Smooth muscle cell (in vitro differentiated cells): Measurements from ENCODE around the gene SMCHD1. TPM values are rescaled to one million over a fixed set of nuclear protein-coding genes. Genes with fewer than 3 reads are reported as not detected.

Experiments used
- DNase-seq: peaks from one replicate; lab custom pipeline; 2025; ENCODE audit not compliant: unreplicated experiment; lab: John Stamatoyannopoulos, UW
- H2AFZ ChIP-seq: fragments of 200-600 bp; sonication (generic); 2 replicates; pipeline ENCODE4 v1.6.0; 2016; ENCODE audit warnings: antibody characterized with exemption, low read depth, mild to moderate bottlenecking
- H3F3A ChIP-seq: fragments of 200-600 bp; sonication (generic); 2 replicates; pipeline ENCODE4 v1.6.0; 2017; ENCODE audit warnings: antibody characterized with exemption, low read depth
- H3K27ac ChIP-seq: fragments of 200-600 bp; sonication (generic); 2 replicates; pipeline ENCODE4 v1.5.1; 2016; ENCODE audit warnings: low read depth, mild to moderate bottlenecking
- H3K27me3 ChIP-seq: fragments of 200-600 bp; sonication (generic); 2 replicates; pipeline ENCODE4 v1.6.1; 2016; ENCODE audit warnings: low read depth, mild to moderate bottlenecking
- H3K36me3 ChIP-seq: fragments of 200-600 bp; sonication (generic); 2 replicates; pipeline ENCODE4 v1.5.1; 2016; ENCODE audit warnings: low read depth
- H3K4me1 ChIP-seq: fragments of 200-600 bp; sonication (generic); 2 replicates; pipeline ENCODE4 v1.5.1; 2016; ENCODE audit warnings: low read depth
- H3K4me2 ChIP-seq: fragments of 200-600 bp; sonication (generic); 2 replicates; pipeline ENCODE4 v1.6.0; 2016; ENCODE audit warnings: mild to moderate bottlenecking
- H3K4me3 ChIP-seq: fragments of 200-600 bp; sonication (generic); 2 replicates; pipeline ENCODE4 v1.5.1; 2016; ENCODE audit warnings: mild to moderate bottlenecking
- H3K79me2 ChIP-seq: fragments of 200-600 bp; sonication (generic); 2 replicates; pipeline ENCODE4 v1.6.0; 2016; ENCODE audit warnings: low read depth, mild to moderate bottlenecking
- H3K9ac ChIP-seq: fragments of 200-600 bp; sonication (generic); 2 replicates; pipeline ENCODE4 v1.6.0; 2016; ENCODE audit warnings: low read depth
- H3K9me3 ChIP-seq: fragments of 200-600 bp; sonication (generic); replicated peaks from 2 replicates; pipeline ENCODE4 v1.5.1; 2016; ENCODE audit warnings: low read depth
- H4K20me1 ChIP-seq: fragments of 200-600 bp; sonication (generic); 2 replicates; pipeline ENCODE4 v1.6.0; 2016; ENCODE audit warnings: low read depth
- WGBS: methylation state at CpG from one replicate; pipeline ENCODE4 v1.1.7; 2016; ENCODE audit warnings: low lambda C conversion rate; 5-methylcytosine and 5-hydroxymethylcytosine counted together
- polyA plus RNA-seq: library from polyadenylated mRNA; unstranded; fragments of >200 nt; fragmentation: Nextera tagmentation; extraction: Ambion mirVana; gene quantifications from 2 replicates; pipeline ENCODE4 v1.2.1, GENCODE V29; 2016
- total RNA-seq: library from RNA; depleted of rRNA; stranded (reverse); fragments of >200 nt; gene quantifications from 2 replicates; pipeline ENCODE4 v1.2.3, GENCODE V29; 2014
- TF ChIP-seq, protein P1 (sequence below): fragments of 200-600 bp; sonication (generic); IDR thresholded peaks from 2 replicates; pipeline ENCODE4 v1.5.1; 2017; ENCODE audit warnings: borderline replicate concordance, mild to moderate bottlenecking, antibody characterized with exemption; ENCODE audit not compliant: insufficient read depth, poor library complexity, severe bottlenecking

Gene SMCHD1
- total and polyA plus RNA-seq, 2 experiments from 2014 or later: 5.9 to 46.3 TPM

DNA sequence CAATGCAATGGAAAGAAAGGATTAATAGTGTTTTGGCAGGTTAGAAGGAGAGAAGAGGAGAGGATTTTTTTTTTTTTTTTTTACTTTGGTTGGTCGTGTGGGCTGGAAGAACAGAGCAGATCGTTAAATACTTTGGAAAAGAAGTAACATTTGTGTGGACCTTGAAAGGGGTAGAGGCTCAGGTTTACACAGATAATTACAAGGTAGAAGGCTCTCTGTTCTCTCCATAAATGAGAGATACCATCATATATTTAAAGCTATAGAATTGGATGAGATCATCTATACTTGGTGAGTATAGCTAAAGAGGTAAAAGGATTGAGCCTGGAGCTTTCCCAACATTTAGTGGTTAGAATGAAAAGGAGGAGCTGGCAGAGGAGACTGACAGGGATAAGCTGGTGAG lies 49.0 kb downstream of the SMCHD1 start:
- H3K36me3 ChIP-seq: peaks cover 33% of the 10 kb centered on the region
- H3K79me2 ChIP-seq: no peaks in the 10 kb centered on the region
- no peak overlapping the region for H2AFZ ChIP-seq
- no peak overlapping the region for H3K9ac ChIP-seq
- H4K20me1 ChIP-seq: no peaks in the 10 kb centered on the region
- H3K27me3 ChIP-seq: no peaks in the 10 kb centered on the region
- TF ChIP-seq, protein P1, sequence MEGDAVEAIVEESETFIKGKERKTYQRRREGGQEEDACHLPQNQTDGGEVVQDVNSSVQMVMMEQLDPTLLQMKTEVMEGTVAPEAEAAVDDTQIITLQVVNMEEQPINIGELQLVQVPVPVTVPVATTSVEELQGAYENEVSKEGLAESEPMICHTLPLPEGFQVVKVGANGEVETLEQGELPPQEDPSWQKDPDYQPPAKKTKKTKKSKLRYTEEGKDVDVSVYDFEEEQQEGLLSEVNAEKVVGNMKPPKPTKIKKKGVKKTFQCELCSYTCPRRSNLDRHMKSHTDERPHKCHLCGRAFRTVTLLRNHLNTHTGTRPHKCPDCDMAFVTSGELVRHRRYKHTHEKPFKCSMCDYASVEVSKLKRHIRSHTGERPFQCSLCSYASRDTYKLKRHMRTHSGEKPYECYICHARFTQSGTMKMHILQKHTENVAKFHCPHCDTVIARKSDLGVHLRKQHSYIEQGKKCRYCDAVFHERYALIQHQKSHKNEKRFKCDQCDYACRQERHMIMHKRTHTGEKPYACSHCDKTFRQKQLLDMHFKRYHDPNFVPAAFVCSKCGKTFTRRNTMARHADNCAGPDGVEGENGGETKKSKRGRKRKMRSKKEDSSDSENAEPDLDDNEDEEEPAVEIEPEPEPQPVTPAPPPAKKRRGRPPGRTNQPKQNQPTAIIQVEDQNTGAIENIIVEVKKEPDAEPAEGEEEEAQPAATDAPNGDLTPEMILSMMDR: no peak
- no peaks in the 10 kb centered on the region for H3K9me3 ChIP-seq
- no peaks in the 10 kb centered on the region for H3K4me1 ChIP-seq
- no peak overlapping the region for H3K27ac ChIP-seq
- no peaks in the 10 kb centered on the region for H3F3A ChIP-seq
- no peak for DNase-seq
- WGBS: 75% methylated on average over 2 of the region's 2 CpGs
- no peak overlapping the region for H3K4me3 ChIP-seq
- H3K4me2 ChIP-seq: no peak overlapping the region

DNA sequence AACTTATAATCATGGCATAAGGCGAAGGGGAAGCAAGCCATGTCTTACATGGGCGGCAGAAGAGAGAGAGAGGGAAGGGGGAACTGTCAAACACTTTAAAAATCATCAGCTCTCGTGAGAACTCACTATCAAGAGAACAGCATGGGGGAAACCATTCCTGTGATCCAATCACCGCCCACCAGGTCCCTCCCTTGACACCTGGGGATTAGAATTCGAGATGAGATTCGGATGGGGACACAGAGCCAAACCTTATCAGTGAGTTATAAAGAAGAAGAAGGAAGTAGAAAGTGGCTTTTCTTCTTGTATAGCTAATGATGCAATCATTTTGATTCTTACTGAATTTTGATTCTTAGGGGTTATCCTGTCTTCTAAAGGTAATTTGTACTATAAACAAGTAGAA lies 51.4 kb downstream of the SMCHD1 start:
- Histone ChIP-seq H3K9ac (no peak overlapping the region), H3K36me3 (peaks cover 20% of the 10 kb centered on the region), H3K4me3 (no peak overlapping the region), H3K4me1 (no peaks in the 10 kb centered on the region), H3K27ac (no peak overlapping the region), H3K9me3 (no peaks in the 10 kb centered on the region), H4K20me1 (no peaks in the 10 kb centered on the region), H3F3A (no peaks in the 10 kb centered on the region), H3K4me2 (no peak overlapping the region), H3K79me2 (no peaks in the 10 kb centered on the region), H3K27me3 (no peaks in the 10 kb centered on the region), H2AFZ (no peak overlapping the region)
- DNase-seq: no peak
- 87% methylated on average over 6 of the region's 6 CpGs for WGBS
- TF ChIP-seq, protein P1: no peak

DNA sequence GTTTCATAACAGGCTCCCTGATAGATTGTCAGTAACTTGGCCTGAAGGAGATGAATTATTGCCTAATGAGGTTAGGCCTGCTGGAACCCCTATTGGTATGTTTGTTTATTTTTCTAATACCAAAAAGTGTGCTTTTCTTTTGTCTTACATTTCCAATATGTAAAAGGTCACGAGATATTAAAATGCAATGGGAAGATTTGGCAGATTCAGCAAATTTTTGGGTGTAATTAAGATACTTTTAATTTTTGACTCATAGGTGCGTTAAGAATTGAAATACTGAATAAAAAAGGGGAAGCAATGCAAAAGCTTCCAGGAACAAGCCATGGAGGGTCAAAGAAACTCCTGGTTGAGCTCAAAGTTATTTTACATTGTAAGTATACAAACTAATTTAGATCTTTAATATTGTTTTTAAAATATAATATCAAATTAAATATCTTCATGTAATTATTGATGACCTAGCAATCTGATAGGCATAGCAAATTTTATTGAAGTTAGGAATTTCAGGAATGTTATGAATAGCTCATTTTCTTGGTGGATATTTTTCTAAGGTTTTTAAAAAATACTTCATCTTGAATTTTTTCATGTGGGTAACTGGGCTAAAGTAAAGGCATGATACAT lies 52.1 kb downstream of the SMCHD1 start:
- H4K20me1 ChIP-seq: no peaks in the 10 kb centered on the region
- no peak for DNase-seq
- TF ChIP-seq, protein P1: no peak
- H3K9ac ChIP-seq: no peak overlapping the region
- no peak overlapping the region for H3K4me2 ChIP-seq
- no peaks in the 10 kb centered on the region for H3K9me3 ChIP-seq
- no peaks in the 10 kb centered on the region for H3K27me3 ChIP-seq
- no peaks in the 10 kb centered on the region for H3F3A ChIP-seq
- 97% methylated on average over 2 of the region's 2 CpGs for WGBS
- H3K36me3 ChIP-seq: peaks cover 23% of the 10 kb centered on the region
- H3K27ac ChIP-seq: no peak overlapping the region
- H3K79me2 ChIP-seq: no peaks in the 10 kb centered on the region
- no peak overlapping the region for H2AFZ ChIP-seq
- H3K4me3 ChIP-seq: no peak overlapping the region
- no peaks in the 10 kb centered on the region for H3K4me1 ChIP-seq

DNA sequence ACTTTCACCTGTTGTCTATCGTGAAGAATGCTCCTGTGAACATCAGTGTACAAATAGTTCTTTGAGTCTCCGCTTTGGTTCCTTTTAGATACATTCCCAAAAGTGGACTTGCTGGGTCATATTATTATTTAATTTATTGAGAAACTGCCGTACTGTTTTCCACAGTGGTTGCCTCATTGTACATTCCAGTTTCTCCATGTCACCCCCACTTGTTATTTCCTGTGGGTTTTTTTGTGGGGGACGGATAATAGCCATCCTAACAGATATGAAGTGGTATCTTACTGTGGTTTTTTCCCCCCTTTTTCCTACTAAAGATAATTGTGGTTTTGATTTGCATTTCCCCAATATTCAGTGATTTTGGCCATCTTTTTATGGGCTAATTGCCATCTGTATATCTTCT lies 53.8 kb downstream of the SMCHD1 start:
- H3K27ac ChIP-seq: no peak overlapping the region
- no peak overlapping the region for H3K4me3 ChIP-seq
- H3K4me1 ChIP-seq: no peaks in the 10 kb centered on the region
- H3K9ac ChIP-seq: no peak overlapping the region
- no peak overlapping the region for H3K4me2 ChIP-seq
- WGBS: 73% methylated on average over 4 of the region's 4 CpGs
- H3F3A ChIP-seq: no peaks in the 10 kb centered on the region
- TF ChIP-seq, protein P1: no peak
- H3K9me3 ChIP-seq: no peaks in the 10 kb centered on the region
- no peak for DNase-seq
- H3K79me2 ChIP-seq: peaks cover 11% of the 10 kb centered on the region
- peaks cover 7% of the 10 kb centered on the region for H4K20me1 ChIP-seq
- H3K27me3 ChIP-seq: no peaks in the 10 kb centered on the region
- H2AFZ ChIP-seq: no peak overlapping the region
- H3K36me3 ChIP-seq: peaks cover 23% of the 10 kb centered on the region
